ENCODE measurements around the gene UCP2. TPM values are rescaled to one million over a fixed set of nuclear protein-coding genes. Genes with fewer than 3 reads are reported as not detected.
A peak's percentile ranks its signal among the peaks of the same experiment; 100 is the strongest.

The UCP2 gene
- total RNA-seq, 1 donor from 2014 or later: 70.4 TPM

GRCh38 chr11:73983741-73984538 is 1.3 kb upstream of the UCP2 start:
- Mint-ChIP-seq H3K4me3 (peak overlapping the region; percentile 99), H3K4me1 (ENCODE audit: unreplicated experiment) (peaks cover 17% of the 10 kb centered on the region), H3K36me3 (no peaks in the 10 kb centered on the region), H3K9me3 (no peaks in the 10 kb centered on the region), H3K27me3 (peaks cover 7% of the 10 kb centered on the region), H3K27ac (peak overlapping the region; percentile 98)
- TF ChIP-seq CTCF (conservative IDR thresholded peaks at IDR 0.05): no peak
- no peak for DNase-seq (ENCODE audit: extremely low spot score, unreplicated experiment)

- peak; percentile 90 for DNase-seq (ENCODE audit: extremely low spot score, unreplicated experiment)
- H3K36me3 Mint-ChIP-seq: no peaks in the 10 kb centered on the region
- TF ChIP-seq CTCF (conservative IDR thresholded peaks at IDR 0.05): no peak
- peaks cover 22% of the 10 kb centered on the region for H3K4me1 Mint-ChIP-seq (ENCODE audit: unreplicated experiment)
- peak overlapping the region; percentile 99 for H3K4me3 Mint-ChIP-seq
- peaks cover 7% of the 10 kb centered on the region for H3K27me3 Mint-ChIP-seq
- H3K9me3 Mint-ChIP-seq: no peaks in the 10 kb centered on the region
- peak overlapping the region; percentile 98 for H3K27ac Mint-ChIP-seq
Observed at GRCh38 chr11:73982990-73983740, 522 bp upstream of the UCP2 start.

- H3K27ac Mint-ChIP-seq: peak overlapping the region; percentile 98
- peak overlapping the region; percentile 99 for H3K4me3 Mint-ChIP-seq
- no peak for TF ChIP-seq CTCF (conservative IDR thresholded peaks at IDR 0.05)
- H3K4me1 Mint-ChIP-seq (ENCODE audit: unreplicated experiment): peaks cover 22% of the 10 kb centered on the region
- peaks cover 7% of the 10 kb centered on the region for H3K27me3 Mint-ChIP-seq
- no peak for DNase-seq (ENCODE audit: extremely low spot score, unreplicated experiment)
- H3K36me3 Mint-ChIP-seq: no peaks in the 10 kb centered on the region
- no peaks in the 10 kb centered on the region for H3K9me3 Mint-ChIP-seq
Observed at GRCh38 chr11:73981051-73981805, 1.4 kb downstream of the UCP2 start.

GRCh38 chr11:73980001-73980961 is 2.4 kb downstream of the UCP2 start:
- TF ChIP-seq CTCF (conservative IDR thresholded peaks at IDR 0.05): no peak
- peak overlapping the region; percentile 79 for H3K27ac Mint-ChIP-seq

More at GRCh38 chr11:73980001-73980961, 2.4 kb downstream of the UCP2 start:
- no peak for DNase-seq (ENCODE audit: extremely low spot score, unreplicated experiment)
- H3K27me3 Mint-ChIP-seq: peaks cover 7% of the 10 kb centered on the region
- H3K4me1 Mint-ChIP-seq (ENCODE audit: unreplicated experiment): peaks cover 24% of the 10 kb centered on the region
- no peaks in the 10 kb centered on the region for H3K9me3 Mint-ChIP-seq
- H3K36me3 Mint-ChIP-seq: peaks cover 3% of the 10 kb centered on the region
- H3K4me3 Mint-ChIP-seq: peak overlapping the region; percentile 99
